SU-DHL-6 (cell line): Measurements from ENCODE around the gene FAM240A.
"Not testable (repeated sequence)": the region's sequence is repeated elsewhere in the genome, so short reads cannot be mapped to it uniquely, and the experiment has no call there.

Experiments
- H2AFZ ChIP-seq: fragments of 200-600 bp; sonication (generic); 2 replicates; pipeline ENCODE4 v1.6.1; 2014; ENCODE audit warnings: low read depth, mild to moderate bottlenecking, moderate library complexity, mixed read lengths, antibody characterized with exemption, low read length; ENCODE audit not compliant: severe bottlenecking
- H3F3A ChIP-seq: fragments of 200-600 bp; shearing (Covaris generic); 2 replicates; pipeline ENCODE4 v1.6.0; 2016; ENCODE audit warnings: antibody characterized with exemption, mild to moderate bottlenecking; ENCODE audit not compliant: insufficient read depth
- H3K27ac ChIP-seq: fragments of 200-600 bp; sonication (generic); 2 replicates; pipeline ENCODE4 v1.5.1; 2016; ENCODE audit warnings: low read depth, mild to moderate bottlenecking, low read length, moderate library complexity, mixed read lengths
- H3K27me3 ChIP-seq: fragments of 200-600 bp; sonication (generic), shearing (Covaris generic); 2 replicates; pipeline ENCODE4 v1.6.0; 2014; ENCODE audit warnings: mild to moderate bottlenecking, low read length
- H3K36me3 ChIP-seq: fragments of 200-600 bp; sonication (generic); 2 replicates; pipeline ENCODE4 v1.6.1; 2014; ENCODE audit warnings: mild to moderate bottlenecking, low read length, mixed read lengths
- H3K4me2 ChIP-seq: fragments of 300-600, 200-600 bp; shearing (Covaris generic), sonication (generic); 2 replicates; pipeline ENCODE4 v1.6.0; 2014; ENCODE audit warnings: low read length, low read depth, mild to moderate bottlenecking; ENCODE audit not compliant: poor library complexity, severe bottlenecking
- H3K4me3 ChIP-seq: fragments of 200-600 bp; sonication (generic); 2 replicates; pipeline ENCODE4 v1.5.1; 2014; ENCODE audit warnings: antibody characterized with exemption, low read length, mild to moderate bottlenecking, mixed read lengths; ENCODE audit not compliant: insufficient read depth, poor library complexity, severe bottlenecking
- H3K79me2 ChIP-seq: fragments of 200-600 bp; sonication (generic); 2 replicates; pipeline ENCODE4 v1.6.1; 2014; ENCODE audit warnings: mild to moderate bottlenecking, low read length, moderate library complexity; ENCODE audit not compliant: insufficient read depth
- H3K9ac ChIP-seq: fragments of 200-600 bp; sonication (generic); 2 replicates; pipeline ENCODE4 v1.7.0; 2014; ENCODE audit warnings: mild to moderate bottlenecking, low read length
- H3K9me2 ChIP-seq: fragments of 200-600 bp; sonication (generic); replicated peaks from 2 replicates; pipeline ENCODE4 v1.6.1; 2014; ENCODE audit warnings: low read length; ENCODE audit not compliant: insufficient read depth
- H3K9me3 ChIP-seq: fragments of 200-600 bp; sonication (generic); 2 replicates; pipeline ENCODE4 v1.6.1; 2014; ENCODE audit warnings: low read length, mixed read lengths; ENCODE audit not compliant: insufficient read depth
- H4K20me1 ChIP-seq: fragments of 200-600 bp; sonication (generic); 2 replicates; pipeline ENCODE4 v1.6.1; 2014; ENCODE audit warnings: low read depth, mild to moderate bottlenecking, antibody characterized with exemption, low read length, moderate library complexity, mixed read lengths
- CTCF ChIP-seq: fragments of 200-600 bp; sonication (generic); IDR thresholded peaks from one replicate; pipeline ENCODE4 v1.5.1; 2017; ENCODE audit warnings: antibody characterized with exemption, mild to moderate bottlenecking, low read length, moderate library complexity; ENCODE audit not compliant: insufficient read depth, poor library complexity, severe bottlenecking
- EZH2phosphoT487 ChIP-seq: fragments of 200-600 bp; sonication (generic), shearing (Covaris generic); conservative IDR thresholded peaks from 2 replicates; pipeline ENCODE4 v1.6.1; 2018; ENCODE audit warnings: mild to moderate bottlenecking, antibody characterized with exemption, low read length, moderate library complexity, mixed read lengths

The FAM240A gene

GRCh38 chr3:46584598-46585467, 27.5 kb upstream of the FAM240A start:
- Histone ChIP-seq H3K9ac (no peak overlapping the region), H2AFZ (no peak overlapping the region), H3F3A (no peaks in the 10 kb centered on the region), H3K9me2 (no peaks in the 10 kb centered on the region), H3K27ac (no peak overlapping the region), H4K20me1 (no peaks in the 10 kb centered on the region), H3K79me2 (no peaks in the 10 kb centered on the region), H3K9me3 (no peaks in the 10 kb centered on the region), H3K36me3 (no peaks in the 10 kb centered on the region), H3K4me2 (no peak overlapping the region), H3K4me3 (no peak overlapping the region), H3K27me3 (no peaks in the 10 kb centered on the region)
- TF ChIP-seq EZH2phosphoT487 (no peak), CTCF (no peak)

GRCh38 chr3:46585799-46586693, 26.3 kb upstream of the FAM240A start:
- Histone ChIP-seq H3K36me3 (no peaks in the 10 kb centered on the region), H3K9me3 (no peaks in the 10 kb centered on the region), H3F3A (no peaks in the 10 kb centered on the region), H3K4me3 (no peak overlapping the region), H4K20me1 (no peaks in the 10 kb centered on the region), H2AFZ (no peak overlapping the region), H3K79me2 (no peaks in the 10 kb centered on the region), H3K27ac (no peak overlapping the region), H3K4me2 (no peak overlapping the region), H3K9ac (no peak overlapping the region), H3K27me3 (no peaks in the 10 kb centered on the region), H3K9me2 (no peaks in the 10 kb centered on the region)
- TF ChIP-seq CTCF = no peak
- no peak for TF ChIP-seq EZH2phosphoT487

- Histone ChIP-seq H3K27ac (no peak overlapping the region), H3K4me3 (no peak overlapping the region), H3K9ac (no peak overlapping the region), H3K79me2 (no peaks in the 10 kb centered on the region), H3K9me3 (no peaks in the 10 kb centered on the region), H3K4me2 (no peak overlapping the region), H4K20me1 (no peaks in the 10 kb centered on the region), H3K36me3 (no peaks in the 10 kb centered on the region), H3K9me2 (no peaks in the 10 kb centered on the region), H3K27me3 (no peaks in the 10 kb centered on the region), H2AFZ (no peak overlapping the region), H3F3A (no peaks in the 10 kb centered on the region)
- TF ChIP-seq EZH2phosphoT487 = no peak
- TF ChIP-seq CTCF = no peak
These were observed 25.5 kb upstream of the FAM240A start for GRCh38 chr3:46586738-46587246.

- not testable (repeated sequence) for H3K9me2 ChIP-seq, H3K27ac ChIP-seq, H3F3A ChIP-seq, H3K4me2 ChIP-seq, H3K36me3 ChIP-seq, H3K4me3 ChIP-seq, H3K9me3 ChIP-seq, H2AFZ ChIP-seq, H3K79me2 ChIP-seq, H3K9ac ChIP-seq, H4K20me1 ChIP-seq, H3K27me3 ChIP-seq
These were observed 25.1 kb upstream of the FAM240A start for GRCh38 chr3:46587268-46587667.
